Measurements from ENCODE around the gene TMEM87B. TPM values are rescaled to one million over a fixed set of nuclear protein-coding genes. Genes with fewer than 3 reads are reported as not detected.

Gene TMEM87B
- total RNA-seq, 2 donors from 2014 or later = 14.8 to 15.3 TPM

DNA sequence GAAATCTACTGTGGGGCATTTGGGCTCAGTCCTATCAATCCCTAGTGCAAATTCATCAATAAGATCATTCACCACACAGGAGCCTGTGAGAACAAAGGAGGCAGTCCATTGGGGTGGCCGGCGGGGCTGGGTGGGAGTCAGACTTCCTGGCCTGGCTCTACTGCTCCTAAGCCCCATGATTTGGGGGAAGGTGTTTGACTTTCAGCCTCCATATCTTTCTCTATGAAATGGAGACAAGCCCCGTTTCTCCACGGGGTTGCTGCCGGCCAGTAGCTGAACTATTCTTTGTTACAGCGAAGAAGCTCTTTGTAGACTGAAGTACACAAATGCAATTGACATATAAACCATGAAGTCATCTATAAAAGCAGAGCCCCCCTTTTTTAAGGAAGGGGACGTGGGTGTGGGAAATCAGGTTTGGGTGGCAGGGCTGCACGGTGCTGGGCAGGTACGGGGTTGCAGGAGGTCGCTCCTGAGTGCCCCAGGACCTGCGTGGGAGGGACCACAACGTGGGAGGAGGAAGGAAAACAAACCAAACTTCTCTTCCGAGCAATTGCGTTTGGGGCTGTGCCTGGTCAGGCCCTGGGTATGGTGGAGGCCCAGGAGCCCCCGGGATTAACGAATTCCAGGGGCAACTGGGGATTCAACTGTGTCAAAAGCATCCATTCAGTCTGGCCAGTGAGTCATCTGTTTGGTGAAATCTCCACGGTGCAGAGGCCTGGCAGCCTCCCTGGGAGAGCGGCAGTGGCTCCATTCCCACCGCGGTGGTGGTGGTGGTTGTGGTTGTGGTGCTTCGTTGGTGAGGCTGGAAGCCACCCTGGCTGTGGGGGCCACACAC is 101.3 kb downstream of the TMEM87B start:
- Histone ChIP-seq H3K27me3 (no peaks in the 10 kb centered on the region), H3K4me1 (no peaks in the 10 kb centered on the region), H3K4me3 (no peak overlapping the region), H3K36me3 (replicated peaks in 1 of 2; ENCODE audit: insufficient read depth in 1 of 2, low read depth in 2 of 2) (no peaks in the 10 kb centered on the region), H3K27ac (no peak overlapping the region), H3K9me3 (no peaks in the 10 kb centered on the region)
- WGBS, 2 donors = 58 to 75% methylated on average over 18 to 20 of the region's 21 CpGs
- intact Hi-C loops (cut with DNase I) = no loop called here
- DNase-seq = no peak
- TF ChIP-seq, protein P1, sequence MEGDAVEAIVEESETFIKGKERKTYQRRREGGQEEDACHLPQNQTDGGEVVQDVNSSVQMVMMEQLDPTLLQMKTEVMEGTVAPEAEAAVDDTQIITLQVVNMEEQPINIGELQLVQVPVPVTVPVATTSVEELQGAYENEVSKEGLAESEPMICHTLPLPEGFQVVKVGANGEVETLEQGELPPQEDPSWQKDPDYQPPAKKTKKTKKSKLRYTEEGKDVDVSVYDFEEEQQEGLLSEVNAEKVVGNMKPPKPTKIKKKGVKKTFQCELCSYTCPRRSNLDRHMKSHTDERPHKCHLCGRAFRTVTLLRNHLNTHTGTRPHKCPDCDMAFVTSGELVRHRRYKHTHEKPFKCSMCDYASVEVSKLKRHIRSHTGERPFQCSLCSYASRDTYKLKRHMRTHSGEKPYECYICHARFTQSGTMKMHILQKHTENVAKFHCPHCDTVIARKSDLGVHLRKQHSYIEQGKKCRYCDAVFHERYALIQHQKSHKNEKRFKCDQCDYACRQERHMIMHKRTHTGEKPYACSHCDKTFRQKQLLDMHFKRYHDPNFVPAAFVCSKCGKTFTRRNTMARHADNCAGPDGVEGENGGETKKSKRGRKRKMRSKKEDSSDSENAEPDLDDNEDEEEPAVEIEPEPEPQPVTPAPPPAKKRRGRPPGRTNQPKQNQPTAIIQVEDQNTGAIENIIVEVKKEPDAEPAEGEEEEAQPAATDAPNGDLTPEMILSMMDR (IDR thresholded peaks at IDR 0.05) = no peak
- no peak for TF ChIP-seq POLR2A (IDR thresholded peaks at IDR 0.05)
- no peak for ATAC-seq

DNA sequence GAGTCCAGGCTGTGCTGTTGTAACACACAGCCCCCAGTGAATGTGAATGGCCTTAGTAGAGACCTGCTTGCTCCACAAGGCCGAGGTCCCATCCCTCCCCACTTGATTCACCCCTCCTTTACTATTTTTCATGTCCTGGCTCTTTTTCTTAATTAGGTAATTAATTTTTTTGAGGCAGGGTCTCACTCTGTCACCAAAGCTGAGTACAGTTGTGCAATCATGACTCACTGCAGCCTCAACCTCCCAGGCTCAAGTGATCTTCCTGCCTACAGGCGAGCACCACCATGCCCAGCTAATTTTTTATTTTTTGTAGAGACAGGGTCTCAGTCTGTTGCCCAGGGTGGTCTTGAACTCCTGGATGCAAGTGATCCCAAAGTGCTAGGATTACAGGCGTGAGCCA is 102.4 kb downstream of the TMEM87B start:
- Histone ChIP-seq H3K27ac (no peak overlapping the region), H3K27me3 (no peaks in the 10 kb centered on the region), H3K36me3 (replicated peaks in 1 of 2; ENCODE audit: insufficient read depth in 1 of 2, low read depth in 2 of 2) (no peaks in the 10 kb centered on the region), H3K4me1 (no peaks in the 10 kb centered on the region), H3K9me3 (no peaks in the 10 kb centered on the region), H3K4me3 (no peak overlapping the region)
- intact Hi-C loops (cut with DNase I) = no loop called here
- DNase-seq (no peak), ATAC-seq (no peak)
- WGBS, 2 donors = 62 to 91% methylated on average over 3 of the region's 3 CpGs
- TF ChIP-seq POLR2A (IDR thresholded peaks at IDR 0.05) = no peak
- TF ChIP-seq, protein P1 (IDR thresholded peaks at IDR 0.05) = no peak

DNA sequence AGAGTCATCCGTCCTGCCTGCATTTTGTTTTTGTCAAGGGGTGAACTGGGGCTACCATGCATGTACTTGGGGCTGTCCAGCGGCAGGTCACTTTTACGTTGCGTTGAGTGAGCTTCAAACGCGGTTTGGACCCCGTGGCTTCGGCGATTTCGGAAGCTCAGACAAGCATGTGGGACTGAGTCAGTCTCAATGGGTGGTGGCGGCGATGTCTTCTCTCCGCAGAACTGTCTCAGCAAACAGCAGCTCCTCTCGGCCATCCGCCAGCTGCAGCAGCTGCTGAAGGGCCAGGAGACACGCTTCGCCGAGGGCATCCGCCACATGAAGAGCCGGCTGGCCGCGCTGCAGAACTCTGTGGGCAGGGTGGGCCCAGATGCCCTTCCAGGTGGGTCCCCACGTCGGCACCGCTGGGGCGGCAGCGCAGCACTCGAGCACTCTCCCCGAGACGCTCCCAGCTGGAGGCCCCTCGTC is 104.4 kb downstream of the TMEM87B start:
- WGBS, 2 donors = 92 to 96% methylated on average over 30 to 31 of the region's 31 CpGs
- Histone ChIP-seq H3K4me3 (no peak overlapping the region), H3K4me1 (no peaks in the 10 kb centered on the region), H3K9me3 (no peaks in the 10 kb centered on the region), H3K27ac (no peak overlapping the region), H3K36me3 (replicated peaks in 1 of 2; ENCODE audit: insufficient read depth in 1 of 2, low read depth in 2 of 2) (no peaks in the 10 kb centered on the region), H3K27me3 (no peaks in the 10 kb centered on the region)
- ATAC-seq (no peak), DNase-seq (no peak)
- intact Hi-C loops (cut with DNase I) = no loop called here
- TF ChIP-seq POLR2A (IDR thresholded peaks at IDR 0.05) = no peak
- TF ChIP-seq, protein P1 (IDR thresholded peaks at IDR 0.05) = no peak

DNA sequence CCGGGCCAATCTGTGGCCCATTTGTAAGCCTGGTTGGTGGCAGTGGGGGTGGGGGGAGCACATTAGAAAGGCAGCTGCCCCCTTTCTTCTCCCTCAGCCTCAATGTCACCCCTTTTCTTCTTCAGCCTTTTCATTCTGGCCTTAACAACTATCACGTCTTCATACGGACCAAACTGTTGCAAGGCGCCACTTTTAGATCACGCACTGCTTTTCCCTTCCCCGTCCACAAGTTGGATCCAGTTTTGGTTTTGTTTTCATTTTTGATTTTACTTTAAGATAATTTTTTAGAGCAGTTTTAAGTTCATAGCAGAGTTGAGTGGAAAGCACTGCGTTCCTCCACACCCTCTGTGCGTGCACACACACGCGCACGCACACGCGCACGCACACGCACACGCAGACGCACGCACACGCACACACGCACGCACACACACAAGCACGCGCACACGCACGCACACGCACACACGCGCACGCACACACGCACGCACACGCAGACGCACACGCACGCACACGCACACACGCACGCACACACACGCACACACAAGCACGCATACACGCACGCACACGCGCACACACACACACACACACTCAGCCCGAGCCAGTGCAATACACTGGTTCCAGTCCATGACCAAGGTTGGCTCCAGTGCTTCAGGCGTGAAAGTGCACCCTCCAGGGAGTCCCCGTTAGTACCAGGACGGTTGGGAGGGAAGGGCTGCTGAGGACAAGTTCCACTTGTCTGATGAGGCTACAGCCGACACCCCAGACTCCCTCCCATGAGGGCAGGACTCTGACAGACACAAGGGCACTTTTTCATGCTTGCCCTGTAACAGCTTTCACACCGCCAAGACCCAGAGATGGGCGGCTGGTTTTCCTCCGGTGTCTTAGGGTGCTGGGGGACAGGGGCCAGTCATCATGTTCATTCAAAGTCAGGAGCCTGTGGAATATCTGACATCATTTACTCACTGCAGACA is 105.5 kb downstream of the TMEM87B start:
- Histone ChIP-seq H3K9me3 (no peaks in the 10 kb centered on the region), H3K27ac (no peak overlapping the region), H3K4me1 (no peaks in the 10 kb centered on the region), H3K4me3 (no peak overlapping the region), H3K36me3 (replicated peaks in 1 of 2; ENCODE audit: insufficient read depth in 1 of 2, low read depth in 2 of 2) (no peaks in the 10 kb centered on the region), H3K27me3 (no peaks in the 10 kb centered on the region)
- 82 to 84% methylated on average over 50 to 52 of the region's 52 CpGs for WGBS, 2 donors
- no peak for ATAC-seq
- no peak for TF ChIP-seq POLR2A (IDR thresholded peaks at IDR 0.05)
- TF ChIP-seq, protein P1 (IDR thresholded peaks at IDR 0.05) = no peak
- no peak for DNase-seq
- intact Hi-C loops (cut with DNase I) = no loop called here
